ENCODE data around the gene LMNA.

The LMNA gene

DNA sequence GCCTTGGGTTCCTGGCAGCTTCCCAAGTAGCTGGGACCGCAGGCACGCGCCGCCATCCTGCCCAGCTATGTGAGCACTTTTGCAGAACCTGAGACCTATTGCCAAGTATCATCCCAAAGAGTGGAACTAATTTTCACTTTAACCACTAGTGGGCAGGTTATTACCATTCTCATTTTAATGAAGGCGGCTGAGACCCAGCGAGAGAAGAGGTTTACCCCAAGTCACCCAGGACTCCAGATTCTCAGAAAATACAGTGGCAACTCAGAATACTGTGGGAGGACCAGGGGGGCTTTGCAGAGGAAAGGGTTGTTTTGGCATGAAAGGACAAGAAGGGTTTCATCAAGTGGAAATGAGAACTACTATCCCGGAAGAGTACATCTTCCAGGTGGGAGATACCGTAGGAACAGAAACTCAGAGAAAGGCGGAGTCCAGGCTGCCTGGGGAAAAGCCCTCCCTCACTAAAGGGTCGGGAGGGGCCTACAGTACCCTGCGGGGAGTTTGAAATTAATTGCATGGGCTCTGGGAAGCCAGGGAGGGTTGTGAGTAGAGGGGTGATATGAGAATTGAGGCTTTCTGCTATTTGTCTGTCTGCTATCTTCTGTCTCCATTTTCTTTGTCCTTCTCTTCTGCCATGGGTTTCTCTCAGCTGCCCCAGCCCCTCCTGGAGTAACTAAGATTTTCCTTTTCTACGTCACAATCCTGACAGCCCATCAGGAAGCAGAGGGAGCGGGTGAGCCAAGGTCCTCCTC lies 31.7 kb downstream of the LMNA start:
- peak; percentile 63 for DNase-seq

GRCh38 chr1:156146769-156147405 lies 32.4 kb downstream of the LMNA start:
- DNase-seq: no peak

DNA sequence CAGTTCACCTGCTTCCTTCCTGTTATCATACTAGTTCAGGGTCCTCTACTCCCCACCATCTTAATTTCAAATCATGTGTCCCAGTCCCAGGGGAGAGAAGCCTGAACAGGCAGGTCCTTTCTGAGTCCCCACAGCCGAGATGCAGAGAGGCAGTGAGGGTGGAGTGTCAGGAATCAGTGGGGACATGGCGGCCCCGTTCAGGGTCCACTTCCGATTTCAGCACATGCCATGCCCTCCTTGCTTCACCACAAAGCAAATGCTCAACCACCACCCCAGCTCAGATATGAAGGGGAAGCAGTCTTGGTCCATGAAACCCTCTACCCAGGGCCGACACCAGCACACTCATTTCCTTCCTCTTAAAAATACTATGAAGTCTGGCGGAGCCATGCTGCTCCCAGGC lies 33.7 kb downstream of the LMNA start:
- DNase-seq: no peak

- no peak for DNase-seq
Measured at GRCh38 chr1:156149374-156150332, 35.1 kb downstream of the LMNA start.

DNA sequence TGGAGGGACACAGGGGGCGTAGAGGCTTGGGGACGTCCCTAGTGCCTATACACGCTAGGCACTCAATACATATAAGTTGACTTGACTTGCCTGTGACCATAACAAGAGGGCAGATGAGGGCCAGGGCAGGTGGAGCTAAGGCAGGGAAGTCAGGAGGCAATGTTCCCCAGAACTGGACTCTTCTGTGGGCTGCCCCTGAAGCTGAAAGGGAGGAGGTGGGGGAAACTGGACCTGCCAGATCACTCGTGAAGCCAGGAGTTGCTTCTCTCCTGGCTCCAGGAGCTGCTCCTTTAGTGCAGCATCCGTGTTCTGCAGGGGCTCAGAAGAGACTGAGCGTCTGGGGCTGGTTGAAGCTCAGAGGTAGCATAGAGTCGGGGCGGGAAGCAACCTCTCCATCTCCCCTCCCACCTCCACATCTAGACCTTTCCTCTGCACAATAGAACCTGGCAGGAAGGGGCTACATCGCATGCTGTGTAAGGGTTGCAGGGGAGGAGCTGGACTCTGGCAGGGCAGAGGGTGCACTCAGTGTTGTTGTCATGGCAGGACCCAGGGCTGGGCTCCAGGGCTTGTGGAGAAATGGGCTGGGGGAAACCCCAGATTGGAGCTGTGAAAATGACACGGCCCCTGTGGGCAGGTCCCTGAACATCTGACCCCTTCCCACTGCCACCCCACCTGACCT lies 36.0 kb downstream of the LMNA start:
- no peak for DNase-seq

DNA sequence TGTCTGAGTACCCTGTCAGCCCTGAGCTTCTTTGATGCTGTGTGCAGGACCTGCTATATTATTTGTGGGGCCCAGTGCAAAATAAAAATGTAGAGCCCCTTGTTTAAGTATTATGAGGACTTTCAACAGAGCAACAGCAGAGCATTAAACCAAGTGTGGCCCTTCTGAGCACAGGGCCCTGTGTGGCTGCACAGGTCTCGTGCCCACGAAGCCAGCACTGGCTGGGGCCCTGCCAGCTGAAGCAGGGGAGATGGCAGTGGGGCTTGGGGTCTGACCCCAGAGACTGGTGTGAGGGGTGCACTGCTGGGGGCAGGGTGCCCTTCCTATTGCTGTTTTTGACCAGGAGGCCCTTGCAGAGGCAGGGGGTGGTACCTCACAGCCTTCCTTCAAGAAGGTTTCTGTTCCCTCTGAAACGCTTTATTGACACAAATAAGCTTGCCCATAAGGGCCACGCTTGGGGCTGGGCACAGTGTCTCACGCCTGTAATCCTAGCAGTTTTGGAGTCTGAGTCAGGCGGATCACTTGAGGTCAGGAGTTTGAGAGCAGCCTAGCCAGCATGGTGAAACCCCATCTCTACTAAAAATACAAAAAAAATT lies 36.7 kb downstream of the LMNA start:
- no peak for DNase-seq

DNA sequence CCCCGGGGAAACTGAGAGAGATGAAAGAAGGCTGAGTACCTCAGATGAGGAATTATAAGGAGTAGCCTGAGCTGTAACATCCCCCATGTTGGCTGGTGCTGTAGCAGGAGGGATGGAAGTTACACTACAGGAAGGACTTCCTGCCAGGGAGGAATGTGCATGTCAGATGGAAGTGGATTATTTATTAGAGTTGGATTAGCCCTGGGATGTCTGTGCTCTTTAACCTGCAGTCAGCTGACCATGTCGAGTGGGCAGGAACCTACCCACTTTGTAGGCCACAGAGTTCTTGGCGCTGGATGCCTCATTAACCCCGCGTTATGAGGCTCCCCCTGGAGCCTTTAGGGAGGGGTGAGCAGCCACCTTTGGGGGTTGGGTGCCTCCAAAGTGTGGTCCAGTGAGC lies 38.1 kb downstream of the LMNA start:
- DNase-seq: no peak

DNA sequence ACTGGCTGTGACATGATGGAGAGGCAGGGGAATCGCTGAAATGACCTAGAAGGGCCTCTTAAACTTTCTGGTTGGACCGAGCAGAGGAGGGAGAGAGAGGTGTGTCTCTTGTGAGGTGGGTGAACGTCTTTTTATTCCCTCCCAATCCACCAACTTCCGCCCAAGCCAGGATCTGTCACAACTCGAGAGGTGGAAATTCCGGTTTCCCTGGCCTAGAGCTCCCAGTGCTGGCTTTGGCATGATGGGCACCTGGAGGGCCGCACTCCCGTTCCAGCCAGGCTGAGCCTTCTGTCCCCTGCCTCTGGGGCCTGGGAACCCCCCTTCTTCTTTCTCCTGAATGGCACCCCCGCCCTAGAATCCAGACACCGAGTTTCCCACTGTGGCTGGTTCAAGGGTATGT lies 38.9 kb downstream of the LMNA start, which contains the start of gene SEMA4A:
SEMA4A (plus strand) TSS at position 224 of the 400 bp plus-strand sequence. CDS start 994 bp downstream, outside the sequence.
- DNase-seq: no peak

DNA sequence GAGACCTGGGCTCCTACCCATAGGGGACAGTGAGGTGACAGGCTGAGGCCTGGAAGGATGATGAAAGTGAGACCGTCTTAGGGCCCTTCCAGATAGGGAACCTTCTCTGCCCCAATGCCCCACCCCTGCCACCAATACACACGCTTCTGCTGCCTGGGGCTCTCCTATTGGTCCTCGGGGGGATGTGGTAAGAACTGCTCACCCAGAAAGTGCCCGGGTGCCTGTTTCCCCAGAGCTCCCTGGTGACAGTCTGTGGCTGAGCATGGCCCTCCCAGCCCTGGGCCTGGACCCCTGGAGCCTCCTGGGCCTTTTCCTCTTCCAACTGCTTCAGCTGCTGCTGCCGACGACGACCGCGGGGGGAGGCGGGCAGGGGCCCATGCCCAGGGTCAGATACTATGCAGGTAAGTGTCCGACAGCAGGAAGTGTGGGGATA lies 39.8 kb downstream of the LMNA start:
- no peak for DNase-seq

DNA sequence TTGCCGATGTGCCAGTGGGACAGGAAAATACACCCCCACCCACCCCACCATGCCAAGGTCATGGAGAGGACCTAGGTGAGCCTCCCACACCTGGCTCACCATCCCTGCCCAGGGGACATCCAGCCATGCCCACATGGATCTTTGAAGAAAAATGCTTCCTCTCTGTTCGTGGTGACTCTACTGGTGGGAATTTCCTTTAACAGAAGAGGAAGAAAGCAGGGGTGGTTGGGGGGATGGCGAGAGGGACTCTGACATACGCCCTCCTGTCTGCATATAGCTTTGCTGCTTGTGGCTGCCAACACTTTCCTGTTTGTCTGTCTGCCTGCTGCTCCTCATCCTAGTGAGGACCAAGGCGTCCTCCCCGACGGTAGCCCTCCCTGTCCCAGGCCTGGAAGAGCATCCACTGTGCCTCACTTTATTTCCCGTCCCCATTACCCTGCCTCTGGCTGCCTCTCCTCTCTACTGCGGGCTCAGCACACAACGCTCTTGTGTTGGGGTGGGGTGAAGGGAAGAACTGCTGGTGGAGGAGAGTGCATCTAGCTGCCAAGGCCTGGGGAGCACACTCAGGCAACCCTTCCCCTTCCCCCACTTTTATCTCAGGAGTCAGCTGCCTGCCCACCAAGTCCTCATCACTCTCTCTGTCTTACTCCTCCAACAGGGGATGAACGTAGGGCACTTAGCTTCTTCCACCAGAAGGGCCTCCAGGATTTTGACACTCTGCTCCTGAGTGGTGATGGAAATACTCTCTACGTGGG lies 41.4 kb downstream of the LMNA start:
- DNase-seq: no peak

GRCh38 chr1:156157506-156157905 lies 43.0 kb downstream of the LMNA start:
- DNase-seq: no peak

- no peak for DNase-seq
Measured at GRCh38 chr1:156157966-156158365, 43.5 kb downstream of the LMNA start.

DNA sequence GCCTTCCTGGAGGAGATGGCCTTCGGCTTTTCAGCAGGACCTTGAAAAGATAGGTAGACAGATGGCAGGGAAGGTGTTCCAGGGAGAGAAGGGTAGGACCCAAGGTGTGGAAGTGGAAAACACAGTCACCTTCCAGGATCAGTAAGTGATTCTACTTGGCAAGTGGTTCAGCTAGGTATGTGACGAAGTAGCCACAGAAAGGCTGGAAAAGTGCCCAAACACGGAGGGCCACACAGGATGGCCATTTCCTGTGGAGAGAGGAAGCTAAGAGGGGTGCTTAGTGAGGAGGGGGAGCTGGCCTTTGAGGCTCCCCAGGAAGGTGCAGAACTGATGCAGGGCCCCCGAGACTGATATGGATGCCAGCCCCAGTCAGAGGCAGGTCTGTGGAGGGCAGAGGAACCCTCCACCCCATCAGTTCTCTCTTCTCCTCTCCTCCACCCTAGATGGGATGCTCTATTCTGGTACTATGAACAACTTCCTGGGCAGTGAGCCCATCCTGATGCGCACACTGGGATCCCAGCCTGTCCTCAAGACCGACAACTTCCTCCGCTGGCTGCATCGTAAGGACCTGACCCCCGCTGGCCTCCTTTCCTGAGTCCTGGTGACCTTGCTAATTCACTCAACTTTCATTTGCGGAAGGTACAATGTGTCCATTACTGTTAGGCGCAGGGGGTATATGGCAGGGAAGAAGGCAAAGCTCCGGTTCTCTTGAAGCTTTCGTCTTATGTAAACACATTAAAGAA lies 45.7 kb downstream of the LMNA start:
- no peak for DNase-seq

GRCh38 chr1:156160743-156161171 lies 46.2 kb downstream of the LMNA start:
- no peak for DNase-seq

DNA sequence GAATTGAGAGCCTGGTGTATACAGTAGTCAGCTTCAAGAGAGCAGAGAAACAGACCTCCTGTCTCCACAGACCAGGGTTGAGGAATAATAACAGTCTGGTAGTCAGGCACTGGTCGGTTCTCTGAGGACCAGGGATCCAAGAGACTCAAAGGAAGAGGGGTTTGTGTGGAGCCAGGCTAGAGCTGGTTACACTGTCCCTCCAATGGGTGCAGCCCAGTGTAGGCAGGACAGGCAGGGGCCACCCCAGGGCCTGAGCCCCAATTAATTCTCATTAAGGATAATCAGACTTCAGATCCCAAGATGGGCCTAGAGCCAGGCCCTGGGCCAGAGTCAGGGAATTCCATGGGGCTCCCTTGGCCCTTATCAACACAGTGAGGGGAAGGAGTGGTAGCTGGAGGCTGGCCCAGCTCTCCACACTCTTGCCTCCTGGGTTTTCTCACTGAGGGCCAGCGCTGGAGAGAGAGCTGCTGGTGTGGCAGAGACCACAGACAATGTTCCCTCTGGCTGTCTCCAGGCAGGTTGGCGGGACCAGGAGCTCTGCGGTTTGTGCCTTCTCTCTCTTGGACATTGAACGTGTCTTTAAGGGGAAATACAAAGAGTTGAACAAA lies 48.0 kb downstream of the LMNA start:
- DNase-seq: no peak

GRCh38 chr1:156163712-156164111 lies 49.2 kb downstream of the LMNA start:
- DNase-seq: no peak

DNA sequence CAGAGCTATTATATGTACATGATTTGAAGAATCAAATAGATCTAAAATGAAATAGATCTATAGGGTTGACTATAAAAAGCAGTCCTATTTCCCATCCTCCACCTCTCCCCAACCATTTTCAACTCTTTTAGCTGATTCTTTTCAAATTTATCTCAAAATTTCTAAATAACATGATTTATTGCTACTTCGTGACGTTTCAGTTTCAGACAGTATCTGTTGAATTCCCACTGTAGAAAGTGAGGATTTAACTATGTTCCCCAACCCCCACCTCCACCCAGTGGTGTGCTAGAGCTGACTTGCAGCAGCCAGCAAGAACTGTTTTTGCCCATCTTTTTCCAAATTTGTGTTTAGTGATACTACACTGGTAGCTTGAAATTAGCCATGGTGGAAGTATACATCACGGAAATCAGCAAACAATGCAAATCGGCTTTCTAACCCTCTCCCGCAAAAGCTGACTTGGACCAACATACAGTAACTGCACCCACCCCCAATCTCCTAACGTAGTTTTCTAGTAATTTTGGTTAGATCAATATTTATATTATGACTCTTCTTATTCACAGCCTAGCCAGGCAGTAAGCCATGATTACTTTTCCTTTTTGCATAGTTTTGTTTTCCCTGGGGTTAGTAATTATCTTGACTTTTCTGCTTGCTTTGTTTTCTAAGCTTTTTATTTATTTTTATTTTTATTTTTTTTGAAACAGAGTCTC lies 49.8 kb downstream of the LMNA start:
- no peak for DNase-seq

DNA sequence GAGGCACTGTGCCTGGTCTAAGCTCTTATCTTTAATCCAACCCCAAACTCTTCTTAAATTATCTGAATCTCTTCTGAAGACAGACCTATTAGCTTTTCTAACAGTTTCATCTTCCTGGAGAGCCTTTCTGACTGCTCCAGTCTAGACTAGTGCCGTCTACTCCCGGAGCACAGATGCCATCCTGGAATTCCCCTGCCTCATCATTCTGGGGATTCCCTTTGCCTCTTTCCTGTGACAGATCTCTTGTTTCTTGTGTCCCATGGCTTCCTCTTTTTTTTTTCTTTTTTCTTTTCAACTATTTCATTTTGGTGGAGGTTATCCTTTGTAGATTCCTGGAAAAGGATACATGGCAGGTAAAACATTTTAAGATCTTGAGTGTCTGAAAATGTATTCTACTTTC lies 50.6 kb downstream of the LMNA start:
- DNase-seq: no peak

GRCh38 chr1:156167536-156167935 lies 53.0 kb downstream of the LMNA start:
- no peak for DNase-seq
